WI38 (cell line): Measurements from ENCODE around the gene SWSAP1.
"Not testable (repeated sequence)": the region's sequence is repeated elsewhere in the genome, so short reads cannot be mapped to it uniquely, and the experiment has no call there.

Experiments used
- H3K4me3 ChIP-seq: 2 replicates; pipeline ENCODE4 v1.5.1; 2011; ENCODE audit warnings: low read depth, mild to moderate bottlenecking, control low read depth, low read length
- CTCF ChIP-seq: IDR thresholded peaks from 2 replicates; pipeline ENCODE4 v1.5.1; 2012; ENCODE audit warnings: low read depth, mild to moderate bottlenecking, control low read depth, low read length

SWSAP1 gene, protein sequence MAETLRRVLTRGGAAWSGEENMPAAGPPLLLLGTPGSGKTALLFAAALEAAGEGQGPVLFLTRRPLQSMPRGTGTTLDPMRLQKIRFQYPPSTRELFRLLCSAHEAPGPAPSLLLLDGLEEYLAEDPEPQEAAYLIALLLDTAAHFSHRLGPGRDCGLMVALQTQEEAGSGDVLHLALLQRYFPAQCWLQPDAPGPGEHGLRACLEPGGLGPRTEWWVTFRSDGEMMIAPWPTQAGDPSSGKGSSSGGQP

DNA sequence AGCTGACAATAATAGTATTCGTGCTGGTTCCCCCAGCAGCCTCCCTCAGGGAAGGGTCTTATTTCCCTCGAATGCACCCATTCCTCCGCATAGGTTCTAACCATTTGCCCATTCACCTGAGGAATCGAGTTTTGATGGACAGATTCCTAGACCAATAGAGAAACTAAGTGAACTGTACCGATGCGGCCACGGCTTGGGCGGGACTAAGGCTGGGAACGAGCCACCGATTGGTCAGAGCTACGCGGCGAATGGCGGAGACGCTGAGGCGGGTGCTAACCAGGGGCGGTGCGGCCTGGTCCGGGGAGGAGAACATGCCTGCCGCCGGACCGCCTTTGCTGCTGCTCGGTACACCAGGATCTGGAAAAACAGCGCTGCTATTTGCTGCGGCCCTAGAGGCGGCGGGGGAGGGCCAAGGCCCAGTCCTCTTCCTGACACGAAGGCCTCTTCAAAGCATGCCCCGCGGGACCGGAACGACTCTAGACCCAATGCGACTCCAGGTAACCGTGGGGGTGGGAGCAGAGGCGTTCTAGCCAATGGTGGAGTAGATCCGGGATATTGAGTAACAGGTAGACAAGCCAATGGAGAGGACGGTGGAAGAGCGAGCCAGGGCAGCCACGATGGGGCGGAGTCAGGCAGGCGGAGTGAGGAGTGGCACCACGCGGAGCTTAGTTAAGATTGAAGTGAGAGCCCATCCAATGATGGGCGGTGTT lies at the start of gene SWSAP1:
Gene SWSAP1 (plus strand): TSS at position 234 of the 710 bp plus-strand sequence. CDS start 15 bp downstream, at position 249.
- peak within 1 kb of the TSS; percentile 76 for H3K4me3 ChIP-seq
- TF ChIP-seq CTCF: no peak

- no peak overlapping the region for H3K4me3 ChIP-seq
- no peak for TF ChIP-seq CTCF
These were observed 49.6 kb upstream of the SWSAP1 start for GRCh38 chr19:11324748-11325389.

DNA sequence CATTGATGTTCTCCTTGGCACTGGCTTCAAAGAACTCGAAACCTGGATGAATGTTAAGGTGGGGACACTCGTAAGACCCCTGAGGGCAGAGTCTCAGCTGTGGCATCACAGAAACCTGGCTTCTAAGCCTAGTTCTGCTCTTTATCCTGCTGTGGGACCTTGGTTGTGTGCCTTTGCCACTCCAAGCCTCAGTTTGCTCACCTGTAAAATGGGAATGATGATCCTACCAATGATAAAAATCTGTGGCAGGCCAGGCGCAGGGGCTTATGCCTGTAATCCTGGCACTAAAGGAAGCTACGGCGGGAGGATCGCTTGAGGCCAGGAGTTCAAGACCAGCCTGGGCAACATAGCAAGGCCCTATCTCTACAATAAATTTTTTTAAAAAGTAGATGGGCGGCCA lies 48.9 kb upstream of the SWSAP1 start:
- no peak overlapping the region for H3K4me3 ChIP-seq
- no peak for TF ChIP-seq CTCF

DNA sequence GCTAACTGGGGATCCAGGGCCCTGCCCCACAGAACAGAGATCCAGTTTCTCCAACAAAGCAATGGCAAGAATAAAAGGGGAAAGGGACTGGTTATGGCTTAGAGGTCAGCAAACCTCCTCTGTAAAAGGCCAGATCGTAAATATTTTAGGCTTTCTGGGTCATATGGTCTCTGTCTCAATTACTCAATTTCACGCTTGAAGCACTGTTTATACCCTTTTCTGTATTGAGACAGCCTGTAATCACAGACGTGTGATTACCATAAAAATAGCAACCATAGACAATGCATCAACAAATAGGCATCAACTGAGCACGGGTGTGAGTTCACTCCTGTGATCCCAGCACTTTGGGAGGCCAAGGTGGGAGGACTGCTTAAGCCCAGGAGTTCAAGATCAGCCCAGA lies 44.3 kb upstream of the SWSAP1 start:
- H3K4me3 ChIP-seq: no peak overlapping the region
- TF ChIP-seq CTCF: no peak

- no peak overlapping the region for H3K4me3 ChIP-seq
- no peak for TF ChIP-seq CTCF
These were observed 43.0 kb upstream of the SWSAP1 start for GRCh38 chr19:11331502-11331901.

DNA sequence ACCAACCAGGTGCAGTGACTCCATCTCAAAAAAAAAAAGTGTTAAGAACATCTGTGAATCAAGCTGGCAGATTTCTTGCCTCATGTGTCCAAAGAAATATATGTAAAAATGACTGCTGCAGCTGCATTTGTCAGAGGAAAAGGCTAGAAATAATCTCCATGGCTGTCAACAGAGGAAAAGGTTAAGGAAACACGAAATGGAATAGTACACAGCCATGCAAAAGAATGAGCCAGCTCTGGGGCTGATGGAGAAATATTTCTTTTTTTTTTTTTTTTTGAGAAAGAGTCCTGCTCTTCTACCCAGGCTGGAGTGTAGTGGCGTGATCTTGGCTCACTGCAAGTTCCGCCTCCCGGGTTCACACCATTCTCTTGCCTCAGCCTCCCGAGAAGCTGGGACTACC lies 41.6 kb upstream of the SWSAP1 start:
- no peak overlapping the region for H3K4me3 ChIP-seq
- no peak for TF ChIP-seq CTCF

GRCh38 chr19:11333838-11334237 lies 40.6 kb upstream of the SWSAP1 start:
- H3K4me3 ChIP-seq: not testable (repeated sequence)
